Stimulated activated naive CD8-positive, alpha-beta T cell treated with anti-CD3 and anti-CD28 coated beads, Interleukin-15, Interleukin-2, amounts not matched to agents 100 ng/mL and 50 ng/mL, for 24 hours (primary cell): Measurements from ENCODE around the gene KRT81.

Source experiments
- H3K27ac Mint-ChIP-seq: one replicate; pipeline ENCODE4 v1.8.0; 2021; ENCODE audit warnings: mild to moderate bottlenecking, mixed read lengths
- H3K27me3 Mint-ChIP-seq: one replicate; pipeline ENCODE4 v1.8.0; 2021; ENCODE audit warnings: mixed read lengths
- H3K36me3 Mint-ChIP-seq: one replicate; pipeline ENCODE4 v1.8.0; 2021; ENCODE audit warnings: low read depth, mixed read lengths
- H3K4me1 Mint-ChIP-seq: one replicate; pipeline ENCODE4 v1.8.0; 2021; ENCODE audit warnings: low read depth, mixed read lengths
- H3K4me3 Mint-ChIP-seq: one replicate; pipeline ENCODE4 v1.8.0; 2021; ENCODE audit warnings: mild to moderate bottlenecking, mixed read lengths
- H3K9me3 Mint-ChIP-seq: one replicate; pipeline ENCODE4 v1.8.0; 2021; ENCODE audit warnings: mixed read lengths

KRT81 gene

DNA sequence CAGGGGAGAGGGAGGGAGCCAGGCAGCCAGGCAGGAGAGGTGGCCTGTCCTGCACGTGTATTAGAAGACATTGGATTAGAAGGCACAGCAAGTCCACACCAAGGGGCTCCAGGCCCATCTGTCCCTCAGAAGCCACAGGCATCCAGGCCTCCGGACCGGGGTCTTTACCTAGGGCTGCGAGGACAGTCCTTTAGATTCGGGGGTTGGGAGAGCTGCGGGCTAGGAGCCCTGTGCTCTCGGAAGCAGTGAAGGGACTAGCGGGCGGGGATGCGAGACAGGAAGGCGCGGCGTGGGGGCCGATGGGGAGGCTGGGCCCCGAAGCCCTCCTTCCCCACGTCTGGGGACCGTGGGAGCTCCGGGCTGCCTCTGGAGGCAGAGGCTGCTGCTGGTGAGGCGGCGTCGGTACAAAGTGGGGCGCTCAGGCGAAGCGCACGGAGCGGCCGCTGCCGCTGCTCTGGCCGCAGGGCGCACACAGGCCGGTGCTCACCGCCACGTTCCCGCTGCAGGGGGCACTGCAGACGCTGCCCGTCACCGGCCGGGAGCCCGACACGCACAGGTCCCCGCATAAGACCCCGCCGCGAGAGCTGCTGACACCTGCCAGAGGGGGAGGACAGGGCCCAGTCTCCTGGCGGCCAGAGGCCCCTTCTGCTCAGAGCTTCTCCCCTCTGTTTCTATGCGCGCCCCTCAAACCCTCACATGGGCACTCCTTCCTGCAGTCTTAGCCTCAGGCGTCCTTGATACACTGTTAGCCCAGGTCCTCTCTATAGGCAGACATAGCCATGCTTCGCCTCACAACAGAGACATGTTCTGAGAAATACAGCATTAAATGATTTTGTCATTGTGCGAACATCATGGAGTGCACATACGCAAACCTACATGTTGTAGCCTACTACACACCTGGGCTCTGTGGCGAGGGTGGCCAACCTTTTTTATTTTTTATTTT lies 41.0 kb downstream of the KRT81 start:
- H3K4me1 Mint-ChIP-seq, result peaks cover 24% of the 10 kb centered on the region
- no peak overlapping the region for H3K27ac Mint-ChIP-seq
- no peak overlapping the region for H3K4me3 Mint-ChIP-seq
- H3K27me3 Mint-ChIP-seq, result peaks cover 36% of the 10 kb centered on the region
- H3K36me3 Mint-ChIP-seq, result no peaks in the 10 kb centered on the region
- H3K9me3 Mint-ChIP-seq, result no peaks in the 10 kb centered on the region

DNA sequence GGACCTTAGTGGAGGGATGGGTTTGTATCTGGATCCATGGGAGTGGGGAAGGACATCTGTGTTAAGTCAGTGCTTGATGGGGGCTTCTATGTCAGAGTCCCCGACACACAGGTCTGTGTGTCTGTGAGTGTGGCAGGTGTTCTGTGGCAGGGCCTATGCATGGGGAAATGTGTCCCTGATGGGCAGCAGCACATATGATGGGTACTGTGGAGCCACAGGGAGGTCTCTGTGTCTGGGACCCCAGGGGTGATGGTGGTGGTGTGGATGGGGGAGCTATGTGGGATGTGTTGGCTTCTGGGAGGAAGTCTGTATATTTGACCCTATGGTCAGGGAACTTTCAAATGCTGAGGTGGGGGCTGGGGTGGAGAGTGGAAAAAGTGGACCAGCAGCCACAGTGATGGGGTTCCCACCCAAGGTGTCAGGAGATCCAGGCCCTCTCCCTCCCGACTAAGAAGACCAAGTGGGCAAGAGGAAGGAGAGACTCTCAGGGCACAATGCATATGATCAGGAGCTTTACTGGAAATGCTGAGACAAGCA lies 41.8 kb downstream of the KRT81 start:
- H3K27ac Mint-ChIP-seq, result no peak overlapping the region
- H3K27me3 Mint-ChIP-seq, result peaks cover 32% of the 10 kb centered on the region
- H3K4me3 Mint-ChIP-seq, result no peak overlapping the region
- no peaks in the 10 kb centered on the region for H3K9me3 Mint-ChIP-seq
- H3K4me1 Mint-ChIP-seq, result peaks cover 30% of the 10 kb centered on the region
- H3K36me3 Mint-ChIP-seq, result no peaks in the 10 kb centered on the region

DNA sequence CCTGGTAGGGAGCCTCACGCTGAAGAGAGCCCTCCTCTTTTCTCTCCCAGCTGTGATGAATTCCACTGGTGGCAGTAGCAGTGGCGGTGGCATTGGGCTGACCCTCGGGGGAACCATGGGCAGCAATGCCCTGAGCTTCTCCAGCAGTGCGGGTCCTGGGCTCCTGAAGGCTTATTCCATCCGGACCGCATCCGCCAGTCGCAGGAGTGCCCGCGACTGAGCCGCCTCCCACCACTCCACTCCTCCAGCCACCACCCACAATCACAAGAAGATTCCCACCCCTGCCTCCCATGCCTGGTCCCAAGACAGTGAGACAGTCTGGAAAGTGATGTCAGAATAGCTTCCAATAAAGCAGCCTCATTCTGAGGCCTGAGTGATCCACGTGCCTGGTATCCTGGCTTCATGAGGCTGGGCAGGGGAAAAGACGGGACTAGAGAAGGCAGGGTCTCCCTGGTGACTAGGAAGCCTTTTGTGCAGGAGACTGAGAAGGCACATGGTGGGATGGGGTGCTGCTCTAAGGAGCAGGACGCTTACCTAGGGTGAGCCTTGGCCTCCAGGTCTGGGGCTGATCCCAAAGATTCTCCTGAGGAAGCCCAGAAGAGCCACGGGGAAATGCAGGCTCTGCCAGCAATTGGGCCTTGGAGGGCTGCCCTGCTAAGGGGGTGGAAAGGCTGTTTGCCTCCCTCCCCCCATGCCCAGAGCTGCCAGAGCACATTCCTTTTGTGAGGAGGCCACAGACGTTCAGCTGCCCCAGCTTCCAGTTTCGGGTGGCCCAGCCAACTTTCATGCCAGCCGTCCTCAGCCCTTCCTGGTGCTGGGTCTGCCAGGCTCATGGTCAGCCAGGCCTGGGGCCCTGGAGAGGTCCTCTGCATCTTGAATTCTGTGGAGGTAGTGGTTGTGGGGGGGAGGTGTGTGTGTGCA lies 42.5 kb downstream of the KRT81 start:
- H3K27ac Mint-ChIP-seq, result no peak overlapping the region
- H3K9me3 Mint-ChIP-seq, result no peaks in the 10 kb centered on the region
- no peak overlapping the region for H3K4me3 Mint-ChIP-seq
- peaks cover 32% of the 10 kb centered on the region for H3K27me3 Mint-ChIP-seq
- H3K4me1 Mint-ChIP-seq, result peaks cover 38% of the 10 kb centered on the region
- no peaks in the 10 kb centered on the region for H3K36me3 Mint-ChIP-seq

DNA sequence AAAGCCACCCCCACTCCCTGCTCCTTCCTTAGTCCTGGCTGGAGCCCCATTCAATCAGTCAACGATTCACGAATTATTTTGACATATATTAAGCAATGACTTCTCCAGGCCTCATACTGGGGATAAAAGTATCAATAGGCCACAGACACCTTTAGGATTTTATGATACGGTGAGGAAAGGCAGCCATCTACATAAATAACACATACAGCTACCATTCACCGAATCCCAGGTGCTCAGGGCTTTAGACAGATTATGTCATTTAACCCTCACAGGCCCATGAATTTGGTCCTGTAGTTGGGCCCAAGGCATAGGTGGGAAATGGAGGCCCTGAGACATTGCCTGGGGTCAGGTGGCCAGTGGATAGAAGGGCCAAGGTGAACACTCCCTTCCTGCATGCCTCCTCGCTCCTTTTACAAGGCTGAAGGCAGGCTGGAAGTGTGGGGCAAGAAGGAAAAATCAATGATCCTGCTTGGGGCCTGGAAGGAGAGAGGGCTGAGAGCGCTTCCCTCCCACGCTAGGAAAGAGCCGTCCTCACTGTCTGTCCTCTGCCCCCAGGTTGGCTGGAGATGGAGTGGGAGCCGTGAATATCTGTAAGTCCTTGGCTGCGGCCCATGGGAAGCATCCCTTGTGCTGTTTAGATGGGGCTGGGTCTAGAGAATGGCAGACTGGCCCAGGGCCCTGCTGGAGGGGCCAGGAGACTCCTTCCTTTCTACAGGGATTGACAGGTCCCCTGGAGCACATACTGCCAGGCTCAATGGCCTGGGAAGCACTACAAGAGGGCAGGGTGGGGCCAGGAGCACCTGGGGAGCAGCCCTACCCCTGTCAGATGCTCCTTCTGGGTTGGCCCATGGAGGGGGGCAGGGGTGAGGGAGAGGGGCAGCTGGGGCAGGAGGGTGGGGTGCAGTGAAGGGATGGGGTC lies 43.5 kb downstream of the KRT81 start:
- Mint-ChIP-seq H3K36me3 (no peaks in the 10 kb centered on the region), H3K4me1 (peaks cover 47% of the 10 kb centered on the region), H3K9me3 (no peaks in the 10 kb centered on the region), H3K27ac (no peak overlapping the region), H3K27me3 (peaks cover 29% of the 10 kb centered on the region), H3K4me3 (no peak overlapping the region)

DNA sequence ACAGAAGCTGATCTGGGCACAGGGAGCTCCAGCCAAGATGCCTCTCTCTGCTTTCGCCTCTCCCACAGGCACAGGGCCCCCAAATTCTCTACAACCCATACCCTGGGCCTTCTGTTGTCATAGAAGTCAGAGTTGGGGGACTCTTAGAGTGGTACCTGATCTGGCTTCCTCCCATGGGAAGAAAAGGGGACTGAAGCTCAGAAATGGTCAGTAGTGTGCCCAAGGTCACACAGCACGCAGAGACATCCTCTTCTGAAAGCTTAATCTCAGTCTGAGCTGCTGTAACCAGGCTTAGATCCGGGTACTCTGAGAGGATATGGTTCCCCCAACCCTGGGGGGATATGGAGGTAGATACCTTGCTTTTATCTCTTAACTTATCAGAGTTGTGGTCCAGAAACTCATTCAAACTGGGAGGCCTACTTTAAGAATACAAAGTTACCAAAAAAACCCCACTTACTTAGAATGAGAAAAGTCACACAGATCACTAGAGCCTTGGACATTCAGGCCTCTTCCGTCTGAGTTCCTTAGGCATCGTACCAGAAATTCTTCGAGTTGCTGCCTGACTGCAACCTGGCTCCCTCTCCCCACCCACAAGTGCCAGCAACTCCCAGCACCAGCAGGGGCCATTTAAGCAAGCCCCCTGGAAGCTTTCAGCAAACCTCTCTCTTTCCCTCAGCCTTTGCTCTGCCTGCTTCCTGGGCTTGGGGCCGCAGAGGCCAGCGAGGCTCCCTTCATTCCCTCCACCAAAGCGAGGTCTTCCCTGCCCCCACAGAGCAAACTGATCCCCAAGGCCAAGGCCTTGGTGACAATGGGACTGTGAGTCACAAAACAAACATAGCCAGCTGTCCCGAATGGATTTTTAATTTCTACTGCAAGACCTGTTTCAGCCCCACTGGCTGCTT lies 44.4 kb downstream of the KRT81 start:
- Mint-ChIP-seq H3K27me3 (peaks cover 36% of the 10 kb centered on the region), H3K4me1 (peaks cover 51% of the 10 kb centered on the region), H3K36me3 (no peaks in the 10 kb centered on the region), H3K4me3 (no peak overlapping the region), H3K9me3 (no peaks in the 10 kb centered on the region), H3K27ac (peak overlapping the region; percentile 45)

DNA sequence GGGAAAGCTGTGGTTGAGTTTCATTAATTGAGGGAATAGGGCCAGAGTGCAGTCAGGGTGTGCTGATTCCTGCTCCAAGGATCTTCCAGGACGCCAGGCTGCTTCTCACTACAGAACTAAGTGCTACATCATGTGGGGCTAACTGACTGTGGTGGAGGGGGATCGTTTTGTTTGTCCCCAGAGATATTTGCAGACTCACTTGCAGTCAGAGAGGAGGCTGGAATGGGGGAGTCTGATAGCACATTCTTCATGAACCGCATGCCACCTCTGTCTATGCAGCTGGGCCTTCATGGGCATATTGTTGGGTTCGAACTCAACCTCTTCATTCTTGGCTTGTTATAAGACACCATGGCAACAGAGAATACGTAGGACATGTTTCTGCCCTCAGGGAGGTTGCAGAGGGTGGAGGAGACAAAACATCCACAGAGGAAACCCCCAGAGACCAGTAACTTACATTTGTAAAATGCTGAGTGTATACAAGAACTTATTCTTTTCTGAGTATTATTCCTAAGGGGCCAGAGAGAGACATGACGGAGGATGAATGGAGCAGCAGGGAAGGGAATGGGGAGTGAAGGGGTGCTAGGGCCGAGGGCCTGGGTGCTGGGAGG lies 45.3 kb downstream of the KRT81 start:
- H3K27me3 Mint-ChIP-seq, result peaks cover 29% of the 10 kb centered on the region
- H3K4me3 Mint-ChIP-seq, result no peak overlapping the region
- no peaks in the 10 kb centered on the region for H3K36me3 Mint-ChIP-seq
- peaks cover 46% of the 10 kb centered on the region for H3K4me1 Mint-ChIP-seq
- H3K27ac Mint-ChIP-seq, result peak overlapping the region; percentile 73
- H3K9me3 Mint-ChIP-seq, result no peaks in the 10 kb centered on the region

DNA sequence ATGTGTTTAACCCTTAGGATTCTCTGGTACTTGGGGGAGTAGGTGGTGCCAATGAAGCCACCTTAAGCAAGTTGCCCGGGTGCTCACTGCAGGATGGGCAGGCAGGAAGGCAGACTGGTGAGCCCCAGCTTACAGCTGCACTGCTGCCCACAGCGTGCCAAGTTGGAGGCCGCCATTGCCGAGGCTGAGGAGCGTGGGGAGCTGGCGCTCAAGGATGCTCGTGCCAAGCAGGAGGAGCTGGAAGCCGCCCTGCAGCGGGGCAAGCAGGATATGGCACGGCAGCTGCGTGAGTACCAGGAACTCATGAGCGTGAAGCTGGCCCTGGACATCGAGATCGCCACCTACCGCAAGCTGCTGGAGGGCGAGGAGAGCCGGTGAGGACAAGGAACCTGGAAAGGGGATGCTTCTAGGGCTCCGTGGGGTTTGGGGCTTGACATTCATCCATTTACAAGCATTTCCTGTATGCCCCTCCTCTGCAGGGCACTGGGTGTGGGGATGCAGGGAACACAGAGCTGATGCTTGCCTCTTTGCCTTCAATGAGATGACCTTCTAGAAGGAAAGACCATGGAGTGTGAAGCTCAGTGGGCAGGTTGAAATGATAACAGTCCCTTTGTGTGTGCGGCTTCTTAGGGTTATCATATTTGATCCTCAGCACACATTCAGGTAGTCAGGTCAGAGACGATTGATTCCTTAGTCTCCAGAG lies 45.9 kb downstream of the KRT81 start:
- Mint-ChIP-seq H3K27me3 (peaks cover 26% of the 10 kb centered on the region), H3K36me3 (no peaks in the 10 kb centered on the region), H3K4me3 (no peak overlapping the region), H3K27ac (peak overlapping the region; percentile 73), H3K4me1 (peaks cover 46% of the 10 kb centered on the region), H3K9me3 (no peaks in the 10 kb centered on the region)

DNA sequence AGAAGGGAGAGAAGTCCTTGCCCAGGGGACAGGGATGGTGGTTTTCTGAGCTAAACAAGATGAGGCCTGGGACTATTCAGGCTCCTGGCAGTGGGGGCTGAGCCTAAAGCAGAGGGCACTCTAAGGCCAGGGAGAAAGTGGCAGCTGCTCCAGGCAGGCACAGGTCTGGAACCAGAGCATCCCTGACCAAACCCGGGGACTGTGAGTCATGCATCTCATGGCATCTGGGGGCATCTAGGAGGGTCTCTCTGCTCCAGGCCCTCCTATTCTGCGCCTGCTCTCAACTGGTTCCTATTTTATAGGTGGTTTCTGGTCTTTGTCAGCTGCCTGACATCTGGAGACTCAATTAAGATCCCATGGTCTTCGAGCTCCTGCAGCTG lies 46.7 kb downstream of the KRT81 start:
- H3K4me1 Mint-ChIP-seq, result peaks cover 45% of the 10 kb centered on the region

DNA sequence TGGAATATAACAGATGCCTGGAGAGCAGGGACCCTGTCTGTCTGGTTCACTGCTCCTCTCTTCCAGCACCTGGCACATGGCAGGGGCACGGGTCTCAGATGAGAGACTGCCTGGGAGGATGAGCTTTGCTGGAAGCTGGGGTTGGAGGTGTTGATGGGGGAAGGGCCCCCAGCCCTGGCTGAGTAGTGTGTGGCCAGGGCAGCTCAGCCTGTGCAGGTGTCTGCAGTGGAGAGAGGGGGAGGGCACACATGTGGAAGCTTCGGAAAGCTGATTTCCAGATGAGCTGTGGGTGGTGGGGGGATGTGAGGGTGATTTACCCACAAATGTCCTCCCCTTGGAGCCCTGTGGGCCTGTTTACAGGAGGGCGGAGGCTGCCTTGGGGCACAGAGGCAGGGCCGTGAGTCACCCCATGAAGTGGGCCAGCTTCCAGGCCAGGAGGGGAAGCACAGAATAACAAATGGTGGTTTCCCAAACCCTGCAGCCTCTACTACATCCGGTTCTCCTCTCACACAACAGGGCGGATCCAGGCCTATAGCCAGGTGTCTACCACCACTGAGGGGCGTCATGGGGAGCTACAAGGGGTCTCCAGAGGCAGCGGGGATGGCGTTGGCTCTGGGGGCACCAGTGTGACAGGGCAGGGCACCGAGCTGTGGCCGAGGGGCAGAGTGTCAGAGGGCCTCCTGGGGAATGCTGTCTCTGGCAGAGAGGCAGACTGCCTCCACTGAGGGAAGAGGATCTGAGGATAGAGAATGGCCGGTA lies 47.3 kb downstream of the KRT81 start:
- Mint-ChIP-seq H3K9me3 (no peaks in the 10 kb centered on the region), H3K36me3 (no peaks in the 10 kb centered on the region), H3K27me3 (peaks cover 16% of the 10 kb centered on the region), H3K27ac (peak overlapping the region; percentile 93), H3K4me1 (peaks cover 42% of the 10 kb centered on the region), H3K4me3 (peak overlapping the region; percentile 78)

More for the DNA sequence above, 46.7 kb downstream of the KRT81 start:
- no peaks in the 10 kb centered on the region for H3K36me3 Mint-ChIP-seq
- H3K9me3 Mint-ChIP-seq, result no peaks in the 10 kb centered on the region
- peak overlapping the region; percentile 93 for H3K27ac Mint-ChIP-seq
- H3K27me3 Mint-ChIP-seq, result peaks cover 21% of the 10 kb centered on the region
- peak overlapping the region; percentile 78 for H3K4me3 Mint-ChIP-seq

DNA sequence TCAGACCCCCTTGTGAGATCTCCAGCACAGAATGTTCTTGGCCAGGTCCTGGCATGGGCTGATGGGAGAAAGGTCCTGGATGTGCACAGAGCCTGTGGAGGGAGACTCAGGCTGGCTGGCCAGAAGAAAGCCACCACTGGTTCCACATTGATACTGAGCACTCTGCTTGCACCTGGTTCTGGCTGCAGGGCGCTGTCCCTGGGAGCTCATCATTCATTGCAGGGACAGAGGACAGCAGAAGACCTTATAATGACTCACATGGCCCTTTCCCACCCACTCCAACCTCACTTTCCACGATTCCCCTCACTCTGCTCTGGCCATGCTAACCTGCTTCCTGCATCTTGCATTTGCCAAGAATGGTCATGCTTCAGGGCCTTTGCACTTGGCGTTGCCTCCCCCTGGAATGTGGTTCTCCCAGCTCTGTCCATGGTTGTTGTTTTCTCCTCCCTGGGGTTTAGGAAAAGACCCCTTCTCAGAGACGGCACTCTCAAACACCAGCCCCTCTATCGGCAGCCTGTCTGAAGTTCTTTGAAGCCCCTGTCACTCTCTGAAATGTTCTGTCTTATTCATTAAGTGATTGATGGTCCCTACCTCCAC lies 48.0 kb downstream of the KRT81 start:
- H3K27me3 Mint-ChIP-seq, result peaks cover 12% of the 10 kb centered on the region
- peak overlapping the region; percentile 93 for H3K27ac Mint-ChIP-seq
- peak overlapping the region; percentile 78 for H3K4me3 Mint-ChIP-seq
- peaks cover 42% of the 10 kb centered on the region for H3K4me1 Mint-ChIP-seq
- no peaks in the 10 kb centered on the region for H3K36me3 Mint-ChIP-seq
- H3K9me3 Mint-ChIP-seq, result no peaks in the 10 kb centered on the region

DNA sequence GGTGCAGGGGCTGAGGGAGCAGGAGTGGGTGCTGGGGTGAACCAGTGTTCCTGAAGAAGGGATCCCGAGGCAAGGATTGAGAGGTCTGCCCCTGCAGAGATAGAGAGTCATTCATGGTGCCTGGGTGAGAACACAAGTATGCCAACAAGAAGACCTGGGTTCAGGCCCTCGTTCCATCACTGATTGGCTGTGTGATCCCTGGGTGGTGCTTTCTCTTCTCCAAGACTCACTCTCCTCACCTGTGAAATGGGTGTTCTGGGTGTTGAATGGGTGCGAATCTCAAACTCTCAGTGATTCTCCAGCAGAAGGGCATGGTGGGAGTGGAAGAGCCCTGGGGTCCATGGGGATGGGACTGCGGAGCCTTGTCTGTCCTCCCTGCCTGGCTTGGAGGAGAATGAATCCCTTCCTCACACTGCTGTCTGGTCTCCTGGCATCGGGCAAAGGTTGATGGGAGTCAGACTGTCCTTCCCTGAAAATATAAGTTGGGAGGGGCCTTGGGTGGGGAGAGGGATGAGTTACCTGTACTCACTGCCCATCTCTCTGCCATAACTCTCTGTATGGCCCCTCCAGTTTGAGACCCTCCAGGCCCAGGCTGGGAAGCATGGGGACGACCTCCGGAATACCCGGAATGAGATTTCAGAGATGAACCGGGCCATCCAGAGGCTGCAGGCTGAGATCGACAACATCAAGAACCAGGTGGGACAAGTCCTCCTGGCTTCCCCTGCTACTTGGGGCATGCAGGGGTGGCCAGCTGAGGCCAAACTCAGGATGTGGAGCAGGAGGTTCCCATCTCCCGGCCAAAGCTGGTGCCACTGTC lies 48.7 kb downstream of the KRT81 start:
- Mint-ChIP-seq H3K4me3 (no peak overlapping the region), H3K4me1 (peaks cover 42% of the 10 kb centered on the region), H3K36me3 (no peaks in the 10 kb centered on the region)

More for the DNA sequence above, 48.7 kb downstream of the KRT81 start:
- Mint-ChIP-seq H3K27me3 (peaks cover 9% of the 10 kb centered on the region), H3K9me3 (no peaks in the 10 kb centered on the region), H3K27ac (no peak overlapping the region)
